ENCODE measurements around the gene DCAF5. TPM values are rescaled to one million over a fixed set of nuclear protein-coding genes. Genes with fewer than 3 reads are reported as not detected.

Gene DCAF5
- total RNA-seq, 1 experiment from 2014 or later: 16.9 TPM

GRCh38 chr14:69149461-69150244, 3.3 kb downstream of the DCAF5 start:
- DNase-seq (ENCODE audit: low spot score): no peak

DNA sequence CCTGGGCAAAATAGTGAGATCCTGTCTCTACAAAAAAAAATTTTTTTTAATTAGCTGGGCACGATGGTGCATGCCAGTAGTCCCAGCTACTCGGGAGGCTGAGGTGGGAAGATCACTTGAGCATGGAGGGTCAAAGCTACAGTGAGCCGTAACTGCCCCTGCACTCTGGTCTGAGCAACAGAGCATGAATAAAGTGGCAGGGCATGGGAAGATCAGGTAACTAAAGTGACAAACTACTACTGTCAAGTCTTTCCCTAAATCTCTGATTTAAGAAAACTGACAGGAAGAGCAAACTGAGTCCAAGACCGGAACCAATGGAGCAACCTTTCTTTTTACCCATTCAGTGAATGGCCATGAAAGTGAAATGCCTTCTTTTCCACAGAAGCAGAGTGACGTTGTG, 10.8 kb downstream of the DCAF5 start:
- no peak for DNase-seq (ENCODE audit: low spot score)

- no peak for DNase-seq (ENCODE audit: low spot score)
Observed at GRCh38 chr14:69141550-69141949, 11.4 kb downstream of the DCAF5 start.

GRCh38 chr14:69139743-69140142, 13.2 kb downstream of the DCAF5 start:
- no peak for DNase-seq (ENCODE audit: low spot score)

- DNase-seq (ENCODE audit: low spot score): no peak
Observed at GRCh38 chr14:69137843-69138535, 14.9 kb downstream of the DCAF5 start.

DNA sequence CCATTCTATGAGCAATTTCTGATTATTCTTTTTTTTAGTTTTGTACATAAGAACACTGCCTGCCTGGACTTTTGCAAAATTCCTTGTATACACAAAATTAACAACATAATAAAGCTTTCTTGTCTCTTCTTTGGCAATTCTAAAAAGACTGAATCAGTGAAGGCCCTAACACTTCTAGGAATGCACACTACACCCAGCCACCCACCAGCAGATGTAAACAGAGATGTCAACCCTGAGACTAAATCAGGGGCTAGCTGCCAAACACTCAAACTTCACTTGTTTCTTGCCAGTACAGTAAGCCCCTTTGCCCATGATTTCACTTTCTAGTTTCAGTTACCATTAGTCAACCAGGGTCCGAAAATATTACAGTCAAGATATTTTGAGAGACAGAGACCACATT, 15.5 kb downstream of the DCAF5 start:
- DNase-seq (ENCODE audit: low spot score): no peak

- no peak for DNase-seq (ENCODE audit: low spot score)
Observed at GRCh38 chr14:69135133-69135532, 17.8 kb downstream of the DCAF5 start.

DNA sequence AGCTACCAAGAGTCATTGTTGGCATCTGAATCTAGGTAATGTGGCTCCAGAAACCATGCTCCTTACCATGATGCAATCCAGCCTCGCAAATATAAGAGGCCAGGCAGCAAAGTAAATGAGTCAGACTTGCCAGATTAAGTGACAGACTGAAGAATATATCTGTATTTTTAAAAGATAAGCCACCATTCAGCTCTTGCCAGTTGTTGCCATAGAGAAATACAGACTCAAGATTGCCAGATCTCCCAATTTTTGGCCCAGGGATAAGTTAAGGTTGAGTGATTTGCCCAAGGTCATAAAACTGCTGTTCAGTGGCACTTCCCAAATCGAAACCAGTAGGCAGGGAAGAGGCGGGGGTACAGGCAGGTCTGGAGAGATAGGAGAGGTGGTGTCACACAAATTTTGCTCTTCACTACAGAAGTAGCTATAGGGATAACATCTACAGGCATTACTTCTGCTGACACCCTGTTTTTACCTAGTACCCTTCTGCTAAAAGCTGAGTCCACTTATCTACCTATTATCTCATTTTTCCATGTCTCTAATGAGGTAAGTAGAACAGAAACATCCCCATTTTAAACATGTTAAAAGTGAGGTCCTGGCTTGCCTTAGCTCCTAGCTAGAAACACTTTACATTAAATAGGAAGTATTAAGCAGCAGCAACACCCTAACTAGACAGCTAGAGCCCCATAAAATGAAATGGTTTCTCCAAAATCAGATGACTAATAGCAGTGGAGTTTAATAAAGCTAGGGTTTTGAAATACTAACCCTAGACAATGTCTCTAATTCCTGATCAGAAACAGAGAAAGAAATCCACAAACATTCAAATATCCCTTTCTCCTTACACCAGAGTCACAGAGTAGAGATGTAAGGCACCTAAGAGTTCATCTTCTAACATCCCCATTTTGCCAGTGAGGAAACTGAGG, 19.5 kb downstream of the DCAF5 start:
- DNase-seq (ENCODE audit: low spot score): peak; percentile 76

- DNase-seq (ENCODE audit: low spot score): peak; percentile 66
Observed at GRCh38 chr14:69132513-69133181, 20.3 kb downstream of the DCAF5 start.

DNA sequence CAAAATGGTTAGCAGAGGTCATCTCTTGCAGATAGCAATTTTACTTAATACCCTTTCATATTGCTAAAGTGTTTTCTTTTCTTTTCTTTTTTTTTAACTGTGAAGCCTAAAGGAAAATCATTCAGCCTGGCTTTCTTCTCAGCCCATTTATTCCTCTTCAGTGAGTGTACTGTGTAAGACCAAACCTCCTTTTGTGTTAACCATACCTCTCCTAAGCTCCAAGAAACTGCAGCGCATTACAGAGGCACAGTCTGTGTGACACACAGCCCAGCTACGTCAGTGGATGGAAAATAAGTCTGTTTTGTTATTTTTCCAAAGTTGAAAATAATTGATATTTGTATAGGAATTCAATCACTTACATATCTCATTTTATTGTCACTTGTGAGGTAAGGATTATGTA, 21.7 kb downstream of the DCAF5 start:
- no peak for DNase-seq (ENCODE audit: low spot score)

- DNase-seq (ENCODE audit: low spot score): peak; percentile 79
Observed at GRCh38 chr14:69129264-69129880, 23.5 kb downstream of the DCAF5 start.

DNA sequence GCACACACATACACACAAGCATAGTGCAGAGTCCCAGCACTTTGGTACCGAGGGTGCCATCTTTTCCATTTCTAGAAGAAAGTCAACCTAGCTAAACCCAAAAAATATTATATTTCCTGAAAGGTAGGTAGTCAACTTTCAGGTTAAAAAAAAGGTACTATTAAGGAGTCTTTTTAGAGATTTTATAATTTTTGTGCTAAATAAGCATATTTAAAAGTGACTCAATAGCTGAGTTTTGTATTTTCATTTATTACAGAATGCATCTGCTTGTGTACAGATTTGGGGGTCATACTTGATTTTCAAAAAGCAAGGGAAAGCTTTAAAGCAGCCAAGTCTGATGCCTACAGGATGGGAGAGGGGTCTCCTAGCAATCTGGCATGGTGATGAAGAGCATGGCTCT, 34.6 kb downstream of the DCAF5 start:
- no peak for DNase-seq (ENCODE audit: low spot score)

GRCh38 chr14:69117020-69117767, 35.7 kb downstream of the DCAF5 start:
- no peak for DNase-seq (ENCODE audit: low spot score)

DNA sequence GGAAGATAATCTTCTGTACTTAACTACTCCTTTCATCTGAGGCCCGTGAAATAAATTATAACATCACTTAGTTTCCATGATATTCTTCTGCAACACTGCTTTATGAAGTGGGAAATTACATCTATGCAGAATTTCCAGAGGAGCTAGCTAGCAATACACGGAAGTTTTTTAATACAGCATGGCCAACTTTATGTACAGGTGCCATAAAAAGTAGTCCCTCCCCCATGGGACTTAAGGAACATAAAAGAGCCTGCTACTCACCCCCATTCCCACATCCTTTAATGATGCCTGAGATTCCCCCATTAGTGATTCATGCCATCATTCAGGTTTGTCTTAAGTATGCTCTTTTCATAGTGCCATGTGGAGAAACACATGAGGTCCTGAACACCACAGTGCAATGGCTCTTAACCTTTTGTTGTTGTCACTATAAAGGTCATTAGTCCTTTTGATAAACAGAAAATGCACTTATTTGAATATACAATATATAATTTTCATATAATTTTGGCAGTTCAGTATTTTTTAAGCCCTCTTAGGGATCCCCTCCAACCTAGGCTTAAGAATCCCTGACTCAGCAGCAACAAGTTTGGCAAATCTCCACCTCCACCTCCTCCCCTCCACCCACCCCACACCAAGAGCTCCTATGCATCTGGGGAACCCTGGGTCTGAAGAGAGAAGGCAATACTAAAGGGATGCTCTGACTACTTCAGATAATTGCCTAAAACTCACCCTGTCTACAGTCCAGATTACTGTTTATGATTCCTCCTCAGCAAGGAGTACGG, 37.3 kb downstream of the DCAF5 start:
- DNase-seq (ENCODE audit: low spot score): no peak

DNA sequence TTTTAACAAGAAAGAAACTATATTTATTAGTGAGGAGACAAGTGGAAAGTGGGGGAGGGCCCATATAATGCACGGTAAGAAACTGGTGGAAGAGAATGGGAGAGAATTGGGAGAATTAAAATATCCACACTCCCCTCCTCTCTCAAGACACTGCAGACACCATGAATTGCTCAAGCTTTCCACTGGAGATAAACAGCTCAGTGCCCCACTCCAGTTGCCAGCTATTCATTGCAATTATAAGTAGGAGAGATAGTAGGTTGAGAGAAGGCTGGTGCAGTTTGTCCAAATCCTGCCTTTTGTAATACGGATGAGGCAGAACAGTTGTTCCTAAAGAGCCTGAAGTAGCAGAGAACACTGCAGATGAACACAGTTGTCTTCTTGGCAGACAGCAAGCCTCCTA, 38.2 kb downstream of the DCAF5 start:
- no peak for DNase-seq (ENCODE audit: low spot score)

DNA sequence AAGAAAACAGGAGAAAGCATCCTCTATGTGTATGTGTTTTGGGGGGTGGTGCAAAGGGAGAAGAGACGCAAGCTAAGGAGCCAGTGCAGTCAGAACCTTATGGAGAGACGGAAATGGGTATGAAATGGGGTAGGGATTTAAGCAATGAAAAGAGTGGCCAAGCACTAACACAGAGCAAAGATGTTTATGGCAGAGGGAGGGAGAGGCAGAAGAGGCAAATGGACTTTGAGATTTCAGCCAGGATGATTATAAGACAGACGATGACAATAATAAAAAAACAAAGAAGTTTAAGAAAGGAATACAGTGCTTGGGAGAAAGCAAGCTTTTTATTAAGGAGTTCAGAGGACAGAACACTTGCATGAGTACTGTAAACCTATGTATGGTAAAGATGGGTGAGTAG, 44.6 kb downstream of the DCAF5 start:
- DNase-seq (ENCODE audit: low spot score): no peak

DNA sequence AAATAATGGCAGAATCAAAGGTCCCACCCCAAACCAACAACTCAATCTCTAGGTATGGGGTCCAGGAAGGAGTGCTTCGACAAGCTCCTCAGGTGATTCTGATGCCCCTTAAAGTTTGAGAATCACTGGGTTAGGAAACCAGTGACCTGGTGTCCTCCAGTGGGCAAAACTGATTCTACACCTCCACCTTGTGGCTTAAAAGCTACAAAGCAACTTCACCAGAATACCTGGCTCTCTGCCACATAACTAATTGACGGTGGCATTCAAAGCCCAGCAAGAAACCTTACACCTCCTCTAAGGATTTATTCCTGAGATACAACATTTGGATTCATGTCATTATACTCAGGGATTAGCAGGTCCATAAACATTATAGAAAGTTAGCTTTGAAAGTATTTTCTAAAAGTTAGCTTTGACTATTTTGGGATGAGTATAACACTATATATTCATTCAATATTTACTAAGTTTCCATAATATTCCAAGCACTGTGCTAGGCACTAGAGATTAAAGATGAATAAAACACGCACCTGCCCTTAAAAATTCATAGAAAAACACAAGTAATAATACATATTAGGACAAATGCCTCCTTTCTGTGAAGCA, 45.4 kb downstream of the DCAF5 start:
- DNase-seq (ENCODE audit: low spot score): peak; percentile 71

DNA sequence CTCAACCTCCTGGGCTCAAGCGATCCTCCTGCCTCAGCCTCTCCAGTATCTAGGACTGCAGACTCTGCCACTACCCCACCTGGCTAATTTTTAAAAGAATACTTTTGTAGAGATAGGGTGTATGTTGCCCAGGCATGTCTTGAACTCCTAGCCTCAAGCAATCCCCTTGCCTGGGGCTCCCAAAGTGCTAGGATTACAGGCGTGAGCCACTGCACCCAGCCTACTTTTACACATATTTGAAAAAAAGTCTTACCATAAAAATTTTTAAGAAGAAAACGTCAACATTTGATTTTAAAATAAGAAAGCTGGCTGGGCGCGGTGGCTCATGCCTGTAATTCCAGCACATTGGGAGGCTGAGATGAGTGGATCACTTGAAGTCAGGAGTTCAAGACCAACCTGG, 46.5 kb downstream of the DCAF5 start:
- no peak for DNase-seq (ENCODE audit: low spot score)

GRCh38 chr14:69105326-69105725, 47.6 kb downstream of the DCAF5 start:
- no peak for DNase-seq (ENCODE audit: low spot score)

All from H4 (cell line).